K562 (cell line): ENCODE results near the gene KBTBD13. TPM values are rescaled to one million over a fixed set of nuclear protein-coding genes. Genes with fewer than 3 reads are reported as not detected.

ENCODE experiments used
- ATAC-seq: fragments of 200-7000 bp; cut with Tn5 transposase; 3 replicates; pipeline ENCODE4 v1.9.1; 2020; ENCODE audit warnings: moderate library complexity
- BruUV-seq: library from RNA; stranded (reverse); fragments of 400-500 nt; replicated peaks from 2 replicates; lab custom pipeline; 2021; lab: Mats Ljungman, UMichigan
- CTCF ChIA-PET: fragments of 300-600 bp; formaldehyde crosslinking; extraction: SDS; loops from one replicate; lab custom pipeline; 2021; ENCODE audit warnings: low intra/inter-chr PET ratio; lab: Yijun Ruan, JAX
- POLR2A ChIA-PET: fragments of 300-600, 350-650 bp; sonication (Branson Sonifier 250); formaldehyde crosslinking; extraction: SDS; loops from one replicate; lab custom pipeline; 2021; ENCODE audit warnings: antibody characterized with exemption, inconsistent platforms; lab: Yijun Ruan, JAX
- DNase-seq, 4 experiments: peaks; one replicate each; pipeline versions ENCODE4 v3.0.0 to v3.0.0-alpha.2; 2011 to 2018; ENCODE audit warnings: low spot score in 3 of 4, mixed read lengths in 3 of 4; ENCODE audit errors: extremely low read depth in 1 of 4
- FAIRE-seq: peaks from 2 replicates; lab custom pipeline; 2011; peaks lifted over from hg19 to GRCh38; lab: Jason Lieb, UNC
- H2AFZ ChIP-seq: 2 replicates; pipeline ENCODE4 v1.6.0; 2011; ENCODE audit warnings: low read depth, low read length, control low read depth, inconsistent platforms
- H3K27ac ChIP-seq: fragments of 200-600 bp; 3 replicates; pipeline ENCODE4 v1.8.0; 2011; ENCODE audit warnings: low read depth, mild to moderate bottlenecking, control low read depth, inconsistent platforms, low read length, moderate library complexity, mixed read lengths; ENCODE audit errors: extremely low read depth
- H3K27me3 ChIP-seq, 2 experiments: fragments of 300-600 bp in 1 of 2; 2 replicates in 1 of 2; 3 replicates in 1 of 2; pipeline versions ENCODE4 v1.6.0 to v1.8.0; 2011; ENCODE audit warnings: inconsistent platforms in 2 of 2, low read length in 2 of 2, mild to moderate bottlenecking in 1 of 2, mixed read lengths in 1 of 2, moderate library complexity in 1 of 2; ENCODE audit not compliant: control insufficient read depth in 2 of 2, insufficient read depth in 2 of 2
- H3K36me3 ChIP-seq: fragments of 300-600 bp; 3 replicates; pipeline ENCODE4 v1.8.0; 2011; ENCODE audit warnings: mild to moderate bottlenecking, low read length, inconsistent platforms; ENCODE audit not compliant: control insufficient read depth, insufficient read depth
- H3K4me1 ChIP-seq, 2 experiments: fragments of 200-600 bp in 1 of 2; replicated peaks in 1 of 2; 2 replicates in 1 of 2; 3 replicates in 1 of 2; pipeline versions ENCODE4 v1.5.1 to v1.8.0; 2011; ENCODE audit warnings: inconsistent platforms in 2 of 2, low read length in 2 of 2, mild to moderate bottlenecking in 1 of 2, mixed read lengths in 1 of 2, moderate library complexity in 1 of 2; ENCODE audit not compliant: control insufficient read depth in 2 of 2, insufficient read depth in 2 of 2
- H3K4me2 ChIP-seq: 2 replicates; pipeline ENCODE4 v1.6.1; 2011; ENCODE audit warnings: low read length, control low read depth, inconsistent platforms, mixed read lengths; ENCODE audit not compliant: insufficient read depth
- H3K4me3 ChIP-seq: fragments of 200-600 bp; sonication (generic), shearing (Covaris generic); 2 replicates; pipeline ENCODE4 v1.5.1; 2016; ENCODE audit warnings: control low read depth, inconsistent platforms
- H3K79me2 ChIP-seq: fragments of 200-600 bp; 3 replicates; pipeline ENCODE4 v1.8.0; 2011; ENCODE audit warnings: low read length, inconsistent platforms; ENCODE audit not compliant: control insufficient read depth, insufficient read depth
- H3K9ac ChIP-seq, 2 experiments: 2 replicates each; pipeline versions ENCODE4 v1.6.0 to v1.6.1; 2011; ENCODE audit warnings: low read depth in 2 of 2, low read length in 2 of 2, control low read depth in 1 of 2, inconsistent platforms in 1 of 2, mild to moderate bottlenecking in 1 of 2, mixed read lengths in 1 of 2; ENCODE audit not compliant: insufficient read depth in 1 of 2
- H3K9me1 ChIP-seq: one replicate; pipeline ENCODE4 v1.6.0; 2011; ENCODE audit warnings: inconsistent platforms, mild to moderate bottlenecking, low read length, moderate library complexity; ENCODE audit not compliant: control insufficient read depth, insufficient read depth
- H3K9me3 ChIP-seq: replicated peaks from 2 replicates; pipeline ENCODE4 v1.5.1; 2011; ENCODE audit warnings: low read depth, low read length, inconsistent platforms; ENCODE audit not compliant: control insufficient read depth, insufficient read depth
- H4K20me1 ChIP-seq: replicated peaks from 2 replicates; pipeline ENCODE4 v1.6.1; 2011; ENCODE audit warnings: low read length, inconsistent platforms, mixed read lengths; ENCODE audit not compliant: control insufficient read depth, insufficient read depth
- ARID1B ChIP-seq: fragments of 450-650 bp; IDR thresholded peaks from 2 replicates; pipeline ENCODE4 v1.6.1; 2016; ENCODE audit warnings: antibody characterized with exemption, mild to moderate bottlenecking, inconsistent platforms
- CEBPB ChIP-seq: fragments of 450-650 bp; IDR thresholded peaks from 2 replicates; pipeline ENCODE4 v1.6.1; 2016; ENCODE audit warnings: missing genetic modification characterization, missing compliant biosample characterization
- CREB1 ChIP-seq, 2 experiments: sonication (generic) in 1 of 2; formaldehyde crosslinking in 1 of 2; IDR thresholded peaks; 2 replicates each; pipeline versions ENCODE4 v1.6.1 to v1.8.0; 2012 to 2022; ENCODE audit warnings: inconsistent platforms in 1 of 2, mild to moderate bottlenecking in 1 of 2, missing genetic modification reagents in 1 of 2, moderate library complexity in 1 of 2
- HCFC1 ChIP-seq: IDR thresholded peaks from 2 replicates; pipeline ENCODE4 v1.6.1; 2012; ENCODE audit warnings: low read depth, low read length, improper control_type of control experiment
- HNRNPK ChIP-seq: fragments of 200-400 bp; formaldehyde crosslinking; IDR thresholded peaks from one replicate; pipeline ENCODE4 v1.6.1; 2018; ENCODE audit warnings: mild to moderate bottlenecking, low read depth, low read length; ENCODE audit not compliant: poor library complexity, severe bottlenecking
- HNRNPL ChIP-seq: fragments of 200-400 bp; formaldehyde crosslinking; IDR thresholded peaks from 2 replicates; pipeline ENCODE4 v1.6.1; 2017; ENCODE audit warnings: low read depth, mild to moderate bottlenecking, low read length
- MIER1 ChIP-seq: fragments of 450-650 bp; IDR thresholded peaks from 2 replicates; pipeline ENCODE4 v1.6.1; 2016; ENCODE audit warnings: antibody characterized with exemption, mild to moderate bottlenecking, low read depth
- OTX1 ChIP-seq: fragments of 450-650 bp; formaldehyde crosslinking; IDR thresholded peaks from 2 replicates; pipeline ENCODE4 v1.4.0; 2022; ENCODE audit warnings: mild to moderate bottlenecking
- PCBP2 ChIP-seq: fragments of 200-400 bp; formaldehyde crosslinking; IDR thresholded peaks from 2 replicates; pipeline ENCODE4 v1.6.1; 2018; ENCODE audit warnings: low read length, low read depth, mild to moderate bottlenecking, moderate library complexity; ENCODE audit not compliant: poor library complexity, severe bottlenecking
- SFPQ ChIP-seq: fragments of 200-400 bp; formaldehyde crosslinking; IDR thresholded peaks from 2 replicates; pipeline ENCODE4 v1.6.1; 2017; ENCODE audit warnings: mild to moderate bottlenecking, low read depth, low read length, moderate library complexity
- ZNF197 ChIP-seq: fragments of 200-800 bp; sonication (Bioruptor generic); IDR thresholded peaks from 2 replicates; pipeline ENCODE4 v1.6.1; 2016; ENCODE audit warnings: low read depth, missing genetic modification characterization, missing compliant biosample characterization
- ZNF24 ChIP-seq: fragments of 450-650 bp; IDR thresholded peaks from 2 replicates; pipeline ENCODE4 v1.6.1; 2016
- ZNF253 ChIP-seq: fragments of 250-450 bp; sonication (Bioruptor Pico); conservative IDR thresholded peaks from 2 replicates; pipeline ENCODE4 v1.6.1; 2021; ENCODE audit warnings: mild to moderate bottlenecking
- ZNF280A ChIP-seq: fragments of 450-650 bp; IDR thresholded peaks from 2 replicates; pipeline ENCODE4 v1.6.1; 2018; ENCODE audit warnings: mild to moderate bottlenecking, low read depth; ENCODE audit not compliant: partially characterized antibody
- ZNF589 ChIP-seq: fragments of 200-800 bp; sonication (Bioruptor generic); IDR thresholded peaks from 2 replicates; pipeline ENCODE4 v1.6.1; 2016; ENCODE audit warnings: low read depth, missing genetic modification characterization, missing compliant biosample characterization
- WGBS: fragments of 100-300 bp; shearing (Covaris generic); methylation state at CpG from one replicate; pipeline ENCODE4 v1.1.6; 2016; ENCODE audit warnings: low coverage, mixed read lengths; ENCODE audit not compliant: insufficient coverage; ENCODE audit errors: missing lambda C conversion rate; 5-methylcytosine and 5-hydroxymethylcytosine counted together
- in situ Hi-C: fragments of 300-500 bp; cut with MboI; formaldehyde crosslinking; loops from 4 replicates; pipeline ENCODE4 v1.15.0; 2018; ENCODE audit warnings: inconsistent platforms, mixed read lengths
- intact Hi-C: fragments of 100-400 bp; cut with micrococcal nuclease; formaldehyde crosslinking; loops from 2 replicates; pipeline ENCODE4 v1.14.2; 2022
- polyA plus RNA-seq, 8 experiments: library from polyadenylated mRNA; depleted of rRNA in 4 of 8; stranded (reverse) in 5 of 8; unstranded in 3 of 8; fragments of >200 nt; fragmentation: Nextera tagmentation in 2 of 8; fragmentation: Illumina TruSeq in 1 of 8; extraction: Ambion mirVana in 2 of 8; extraction: Trizol in 1 of 8; gene quantifications; 2 replicates each; pipeline versions ENCODE4 v1.2.1 to v1.2.3, GENCODE V29; 2011 to 2014; ENCODE audit warnings: inconsistent platforms in 1 of 8, missing spikeins in 1 of 8
- total RNA-seq, 7 experiments: library from RNA; depleted of rRNA in 6 of 7; stranded (reverse); fragments of >200 nt in 6 of 7; fragmentation: Illumina TruSeq in 2 of 7; extraction: Trizol in 2 of 7; gene quantifications; 2 replicates each; pipeline versions ENCODE4 v1.2.1 to v1.2.3, GENCODE V29; 2011 to 2021; ENCODE audit warnings: low replicate concordance in 1 of 7

Gene KBTBD13
- total and polyA plus RNA-seq, 9 of the 15 experiments (the other 6 are each of a cell fraction or from before 2014, with no cell fraction given), result 0.07 to 0.13 (median 0.10) TPM; not detected in 3

- TF ChIP-seq ZNF253 (no peak), OTX1 (CRISPR knock-in tag) (no peak), ZNF589 (no peak), HNRNPL (no peak), ZNF24 (no peak), HCFC1 (no peak)
Observed at GRCh38 chr15:65089206-65089824, 12.8 kb downstream of the KBTBD13 start (continued).

GRCh38 chr15:65091946-65092770, 15.6 kb downstream of the KBTBD13 start:
- BruUV-seq, result no TSS peak
- no peaks in the 10 kb centered on the region for H3K79me2 ChIP-seq

More at GRCh38 chr15:65091946-65092770, 15.6 kb downstream of the KBTBD13 start:
- Histone ChIP-seq H3K27ac (no peak overlapping the region), H3K27me3 (no peaks in the 10 kb centered on the region; a peak in 2 of 5 replicates), H2AFZ (no peak overlapping the region), H3K9ac (no peak overlapping the region), H3K4me3 (no peak overlapping the region), H4K20me1 (no peaks in the 10 kb centered on the region), H3K9me3 (no peaks in the 10 kb centered on the region), H3K36me3 (no peaks in the 10 kb centered on the region), H3K9me1 (no peaks in the 10 kb centered on the region), H3K4me1 (peaks cover 0 to 8% of the 10 kb centered on the region in 2 experiments; a peak in 1 of 5 replicates), H3K4me2 (no peak overlapping the region)
- CTCF ChIA-PET, result interaction anchor here (0.6 kb wide), 1 partner anchor 293 kb away, joined by 3 read pairs; no protein-coding TSS in a partner anchor
- DNase-seq, result no peak
- 40% methylated on average over 12 of the region's 12 CpGs for WGBS
- no peak for FAIRE-seq
- intact Hi-C loops (no loop called here), in situ Hi-C loops (no loop called here)
- ATAC-seq, result no peak
- TF ChIP-seq ZNF197 (CRISPR knock-in tag) (no peak), ZNF280A (no peak), MIER1 (no peak), CEBPB (no peak), CREB1 (IDR thresholded peaks at IDR 0.05) (no peak), CREB1 (CRISPR knock-in tag; IDR thresholded peaks at IDR 0.05) (no peak), SFPQ (no peak), HNRNPK (no peak), PCBP2 (no peak), ARID1B (no peak)
- POLR2A ChIA-PET, result interaction anchor here (1.3 kb wide), 1 partner anchor 9 kb away, joined by 3 read pairs; no protein-coding TSS in a partner anchor
